ENCODE data around the gene DSG2.

Gene DSG2

DNA sequence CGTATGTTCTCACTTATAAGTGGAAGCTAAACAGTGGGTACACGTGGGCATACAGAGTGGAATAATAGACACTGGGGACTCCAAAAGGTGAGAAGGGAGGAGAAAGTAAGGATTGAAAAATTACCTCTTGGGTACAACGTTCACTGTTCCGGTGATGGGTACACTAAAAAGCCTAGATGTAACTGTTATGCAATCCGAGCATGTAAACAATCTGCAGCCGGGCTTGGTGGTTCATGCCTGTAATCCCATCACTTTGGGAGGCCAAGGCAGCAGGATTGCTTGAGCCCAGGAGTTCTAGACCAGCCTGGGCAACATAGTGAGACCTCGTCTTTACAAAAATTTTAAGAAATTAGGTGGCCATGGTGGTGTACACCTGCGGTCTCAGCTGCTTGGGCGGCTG is 60.6 kb downstream of the DSG2 start:
- DNase-seq: no peak

DNA sequence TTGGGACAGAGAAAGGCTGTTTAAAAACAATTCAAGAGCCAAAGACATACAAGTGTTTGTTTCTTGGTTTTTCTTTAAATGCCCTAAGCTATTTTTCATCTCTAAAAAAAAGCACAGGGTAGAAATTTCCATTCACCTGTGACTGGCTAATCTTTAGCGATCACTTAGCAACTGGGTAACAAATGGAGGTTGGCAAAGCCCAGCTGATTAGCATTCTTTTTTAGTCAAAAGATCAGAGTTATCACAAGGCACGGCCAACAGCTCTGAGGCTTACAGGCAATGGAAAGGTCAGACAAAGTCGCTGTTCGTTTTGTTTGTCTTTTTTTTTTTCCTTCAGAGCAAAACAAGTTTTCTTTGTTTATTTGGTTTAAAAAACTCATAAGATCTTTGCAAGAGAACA is 64.7 kb downstream of the DSG2 start:
- no peak for DNase-seq

DNA sequence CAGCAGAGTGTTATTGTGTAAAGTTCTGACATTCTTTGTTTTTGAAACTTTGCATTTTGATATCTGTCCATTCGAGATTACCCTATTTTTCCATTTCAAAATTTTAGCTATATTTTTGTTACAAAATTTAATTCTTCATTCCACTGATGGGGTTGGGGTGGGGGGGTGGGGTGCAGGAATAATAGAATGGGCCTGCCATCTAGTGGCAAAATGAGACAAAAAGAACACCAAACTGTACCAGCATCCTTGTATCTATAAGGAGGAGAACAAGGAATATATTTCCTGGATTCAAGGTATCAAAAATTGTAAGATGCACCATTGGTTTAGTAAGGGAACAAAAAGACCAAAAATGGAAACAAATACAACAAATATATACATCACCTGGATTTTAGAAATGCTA is 65.8 kb downstream of the DSG2 start:
- DNase-seq: no peak

DNA sequence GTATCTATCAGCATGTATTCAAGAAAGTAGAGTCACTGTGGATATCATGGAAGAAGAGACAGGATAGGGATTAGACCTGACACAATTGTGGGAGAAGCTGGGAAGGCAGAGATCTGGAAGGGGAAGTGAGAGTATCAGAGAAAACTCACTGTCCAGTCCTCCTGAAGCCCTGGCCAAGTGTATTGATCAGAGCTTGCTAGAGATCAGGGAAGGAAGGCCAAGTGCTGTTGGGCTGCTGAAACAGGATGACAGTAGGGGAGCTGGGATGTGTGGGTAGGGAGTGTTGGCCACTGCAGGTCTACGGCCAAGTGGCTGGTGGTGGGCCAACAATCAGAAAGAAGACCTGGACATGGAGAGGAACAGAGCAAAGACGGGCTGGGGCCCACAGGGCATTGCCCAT is 67.4 kb downstream of the DSG2 start:
- DNase-seq: no peak

DNA sequence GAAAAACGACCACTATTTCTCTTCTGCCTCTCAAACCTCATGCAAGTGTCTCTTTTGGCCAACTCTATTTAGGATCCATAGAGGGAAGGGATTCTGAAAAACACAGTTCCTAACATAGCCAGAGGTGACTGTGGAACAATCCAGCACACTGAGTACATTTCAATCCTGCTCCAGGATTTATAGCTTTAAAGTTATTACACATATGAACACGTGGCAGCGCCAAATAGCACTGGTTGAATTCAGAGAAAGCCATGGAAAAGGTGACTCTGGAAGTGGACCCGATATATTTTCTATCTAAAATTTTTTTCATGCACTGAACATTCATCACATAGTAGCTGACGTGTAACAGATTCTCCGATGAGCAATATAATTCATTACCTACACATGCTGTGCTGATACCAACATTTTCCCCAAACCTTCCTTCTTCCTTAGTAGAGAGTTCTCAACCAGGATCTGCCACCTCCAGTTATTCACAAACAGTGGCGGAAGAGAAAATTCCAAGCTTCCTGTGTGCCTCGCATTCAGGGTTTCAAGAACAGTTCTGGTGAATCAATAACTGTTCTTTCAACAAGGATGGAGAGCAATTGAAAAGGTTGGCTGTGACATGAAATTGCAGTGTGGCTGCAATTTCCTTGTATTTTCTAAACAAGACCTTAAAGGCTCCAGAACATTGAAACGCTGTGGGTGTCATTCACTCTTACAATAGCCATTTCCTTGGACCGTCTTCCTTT is 68.0 kb downstream of the DSG2 start:
- DNase-seq: no peak

DNA sequence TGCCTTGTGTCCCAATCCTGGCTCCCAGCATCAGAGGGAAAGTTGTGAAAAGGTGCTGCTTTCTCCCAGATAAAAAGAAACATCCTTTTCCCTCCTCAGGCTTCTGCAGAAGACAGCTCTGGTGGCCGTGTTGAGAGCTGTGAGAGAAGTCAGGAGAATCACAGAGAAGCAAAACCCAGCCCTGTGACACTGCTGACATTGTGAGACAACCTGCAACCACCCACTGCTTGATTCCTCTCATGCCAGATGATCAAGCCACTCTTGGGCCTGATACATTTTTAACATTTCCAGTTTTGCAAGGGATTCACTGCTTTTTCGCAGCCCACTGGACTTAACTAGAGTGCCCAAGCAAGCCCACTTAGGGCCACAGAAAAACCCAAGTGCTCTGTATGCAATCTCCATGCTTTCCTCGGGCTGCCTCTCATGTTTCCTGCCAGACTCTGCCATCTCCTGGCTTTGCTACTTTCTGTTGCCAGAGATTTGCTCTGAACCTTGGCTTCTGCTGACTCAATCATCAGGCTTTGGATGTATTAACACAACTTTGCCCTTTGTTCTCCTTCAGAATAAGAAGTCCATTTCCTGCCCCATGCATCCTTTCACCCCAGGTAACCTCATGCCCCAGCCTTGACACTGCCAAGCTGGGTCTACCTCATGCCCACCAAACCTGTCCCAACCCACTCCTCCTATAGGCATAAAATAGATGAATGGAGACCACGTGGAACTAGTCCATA is 68.8 kb downstream of the DSG2 start:
- DNase-seq: no peak

DNA sequence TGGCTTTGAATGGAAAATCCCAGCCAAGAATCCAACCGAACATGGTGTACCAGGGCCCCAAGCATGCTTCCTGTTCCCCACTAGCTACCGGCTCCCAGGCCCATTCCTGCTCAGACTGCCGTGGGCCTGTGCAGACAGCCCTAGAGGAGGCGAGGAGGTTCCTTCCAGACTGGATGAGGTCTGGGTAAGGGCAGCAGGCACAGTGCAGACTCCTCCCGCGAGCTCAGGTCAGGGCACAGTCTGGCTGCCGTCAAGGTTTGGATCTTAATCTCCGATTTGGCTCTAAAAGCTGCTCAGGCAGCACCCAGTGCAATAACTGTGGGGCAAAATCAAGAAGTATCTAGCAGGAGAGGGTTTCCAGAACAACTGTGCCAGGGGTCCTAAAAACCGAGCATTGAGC is 74.4 kb downstream of the DSG2 start:
- no peak for DNase-seq

DNA sequence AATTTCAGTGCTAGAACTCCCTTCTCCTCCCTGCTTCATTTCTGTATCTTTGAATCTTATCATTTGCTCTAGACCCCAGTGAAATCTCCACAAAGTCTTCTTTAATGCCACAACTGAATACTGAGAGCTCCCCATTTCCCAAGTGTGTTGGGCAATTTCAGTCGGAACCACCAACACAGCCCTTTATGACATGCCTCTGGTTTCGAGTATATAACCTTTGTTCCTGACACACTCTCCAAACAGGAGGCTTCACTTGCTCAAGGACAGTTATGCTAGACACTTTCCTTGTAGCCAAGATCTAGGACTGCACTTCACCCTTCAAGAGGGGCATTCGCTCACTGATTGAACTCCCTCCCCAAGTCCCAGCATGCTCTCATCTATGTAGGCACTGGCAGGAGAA is 75.1 kb downstream of the DSG2 start:
- no peak for DNase-seq

DNA sequence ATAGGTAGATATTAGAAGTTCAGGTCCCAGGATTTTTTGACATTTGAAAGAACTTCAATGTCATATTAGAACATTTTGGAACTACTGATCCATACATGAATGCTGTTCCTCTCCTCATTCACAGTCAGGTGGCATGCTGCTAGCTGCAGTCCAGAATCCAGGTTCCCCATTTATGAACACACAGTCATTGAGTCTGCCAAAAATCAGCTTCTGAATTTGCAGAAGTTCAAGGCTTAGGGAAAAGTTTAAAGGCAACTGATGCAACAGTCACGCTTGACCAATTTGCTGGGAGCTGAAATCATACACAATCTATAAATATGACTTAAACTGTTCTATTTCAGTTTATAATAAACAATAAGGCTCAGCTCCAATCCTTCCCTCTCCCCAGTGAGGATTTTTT is 76.4 kb downstream of the DSG2 start:
- DNase-seq: no peak

DNA sequence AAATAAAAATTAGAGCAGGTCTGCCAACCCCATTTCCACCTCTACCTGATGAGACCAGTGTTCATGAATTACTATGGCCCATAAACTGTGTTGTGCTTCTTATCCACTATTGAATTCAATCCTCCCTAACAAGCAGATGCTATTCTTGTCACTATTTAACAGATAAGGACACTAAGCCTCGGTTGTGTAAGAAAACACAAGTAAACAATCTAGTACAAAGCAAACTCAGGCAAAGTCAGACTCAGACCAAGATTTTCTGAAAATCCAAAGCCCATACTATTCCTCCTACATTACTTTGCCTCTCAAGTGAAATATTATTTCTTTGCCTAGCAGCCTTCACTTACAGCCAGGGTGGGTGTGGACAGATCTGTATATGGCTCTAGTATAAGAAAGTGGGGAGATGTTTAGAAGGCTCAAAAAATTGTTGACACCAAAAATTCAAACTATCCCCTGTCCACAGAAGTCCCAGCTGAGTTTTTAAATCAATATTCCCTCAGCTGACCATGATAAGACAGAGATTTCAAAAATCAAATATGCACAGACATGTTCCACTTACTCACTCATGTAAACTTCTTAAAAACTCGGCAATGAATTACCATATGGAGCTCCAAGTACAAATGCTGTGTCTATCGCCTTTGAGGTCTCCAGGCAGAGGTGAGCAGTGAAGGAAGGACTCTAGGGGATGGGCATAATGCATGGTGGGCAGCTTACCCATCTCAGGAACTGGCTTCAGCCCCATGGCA is 77.7 kb downstream of the DSG2 start:
- no peak for DNase-seq

DNA sequence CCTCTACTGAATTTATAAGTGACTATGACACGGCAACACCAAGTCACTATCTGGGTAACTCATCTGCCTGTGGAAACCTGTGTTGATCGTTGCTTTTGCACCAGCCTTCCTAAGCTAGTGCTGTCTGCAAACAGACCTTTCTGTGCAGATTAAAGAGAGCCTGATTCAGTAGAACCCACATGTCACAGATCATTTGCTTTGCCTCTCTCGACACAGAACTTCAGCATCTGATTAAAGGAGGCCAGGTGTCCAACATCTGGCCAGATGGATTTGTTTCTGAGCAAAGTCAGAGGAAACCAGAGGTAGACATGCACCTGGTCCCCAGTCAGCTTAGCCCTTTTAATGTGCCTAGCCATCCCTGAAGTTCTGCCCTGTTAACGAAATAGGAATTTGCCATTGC is 78.7 kb downstream of the DSG2 start:
- no peak for DNase-seq

DNA sequence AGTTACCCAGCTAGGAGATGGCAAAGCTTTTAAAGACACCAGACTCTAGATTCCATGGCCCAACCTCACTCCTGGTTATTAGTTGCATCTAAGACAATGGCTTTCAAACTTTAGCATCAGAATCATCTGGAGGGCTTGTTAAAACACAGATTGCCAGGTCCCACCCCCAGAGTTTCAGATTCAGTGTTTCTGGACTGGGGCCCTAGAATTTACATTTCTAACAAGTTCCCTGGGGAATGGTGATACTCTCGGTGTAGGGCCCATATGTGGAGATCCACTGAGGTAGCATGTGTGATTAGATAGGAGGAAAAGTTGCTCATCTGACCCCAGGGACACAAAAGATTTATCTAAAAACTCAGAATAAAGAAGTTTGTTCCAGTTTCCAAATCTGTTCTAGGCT is 79.2 kb downstream of the DSG2 start:
- no peak for DNase-seq

DNA sequence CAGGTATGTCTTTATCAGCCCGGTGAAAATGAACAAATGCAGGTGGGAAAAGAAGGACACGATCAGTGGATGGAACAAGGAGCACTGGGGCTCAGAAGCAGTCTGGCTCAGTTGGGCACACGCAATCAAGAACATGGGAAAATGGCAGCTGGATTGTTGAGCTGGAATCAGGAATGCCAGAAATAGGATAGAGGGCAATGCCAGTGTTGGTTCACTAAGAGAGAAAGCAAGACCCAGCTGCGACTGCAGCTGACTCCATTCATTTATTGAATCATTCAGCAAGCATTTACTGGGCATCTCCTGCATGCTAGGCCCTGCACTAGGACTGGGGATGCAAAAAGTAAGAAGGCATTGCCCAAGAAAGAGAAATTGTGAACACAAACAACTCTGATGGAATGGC is 80.1 kb downstream of the DSG2 start:
- no peak for DNase-seq

DNA sequence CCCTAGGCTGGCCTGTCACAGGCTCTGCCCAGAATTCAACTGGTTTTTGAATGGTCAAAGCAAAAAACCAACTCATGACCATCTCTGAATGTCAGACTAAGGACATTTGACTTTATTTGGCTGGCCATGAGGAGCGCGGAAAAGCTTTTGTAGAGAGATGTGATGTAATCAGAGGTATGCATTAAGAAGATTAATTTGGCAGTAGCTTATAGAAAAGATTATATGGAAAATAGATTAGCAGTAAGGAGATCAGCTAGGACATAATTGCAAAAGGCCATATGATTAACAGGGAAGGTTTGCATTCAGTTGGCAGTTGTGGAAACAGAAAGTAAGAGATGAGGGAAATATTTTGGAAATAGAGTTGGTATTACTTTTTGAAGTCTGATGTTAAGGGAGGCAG is 81.4 kb downstream of the DSG2 start:
- no peak for DNase-seq

DNA sequence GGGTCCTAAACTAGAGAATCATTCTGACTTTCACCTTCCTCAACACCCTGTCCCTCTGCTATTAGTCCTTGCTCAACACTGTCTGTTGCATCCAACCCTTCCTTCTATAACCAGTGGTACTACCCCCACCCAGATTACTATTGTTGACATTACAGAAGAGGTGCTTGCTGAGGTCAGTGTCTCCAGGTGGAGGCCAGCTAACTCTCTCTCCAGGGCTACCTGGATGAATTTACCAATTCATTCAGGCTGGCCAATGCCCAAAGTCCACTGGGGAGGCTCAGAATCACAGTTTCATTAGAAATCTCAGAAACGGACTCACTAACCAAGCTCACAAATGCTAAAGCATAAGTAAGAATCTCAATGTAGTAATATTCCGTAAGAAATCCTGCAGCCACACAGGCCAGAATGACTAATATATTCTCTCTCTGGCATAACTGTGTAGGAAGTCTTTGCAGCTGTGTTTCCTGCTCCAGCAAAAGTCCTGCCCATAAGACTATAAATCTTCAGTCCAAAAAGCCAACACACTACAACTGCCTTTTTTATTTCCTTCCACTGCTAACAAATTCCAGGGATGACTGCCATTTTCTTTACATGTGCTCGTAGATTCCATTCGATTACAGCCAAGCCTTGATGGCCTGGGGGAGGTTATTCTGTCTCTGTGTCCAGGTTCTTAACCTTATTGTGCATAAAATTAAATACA is 83.7 kb downstream of the DSG2 start:
- DNase-seq: no peak

DNA sequence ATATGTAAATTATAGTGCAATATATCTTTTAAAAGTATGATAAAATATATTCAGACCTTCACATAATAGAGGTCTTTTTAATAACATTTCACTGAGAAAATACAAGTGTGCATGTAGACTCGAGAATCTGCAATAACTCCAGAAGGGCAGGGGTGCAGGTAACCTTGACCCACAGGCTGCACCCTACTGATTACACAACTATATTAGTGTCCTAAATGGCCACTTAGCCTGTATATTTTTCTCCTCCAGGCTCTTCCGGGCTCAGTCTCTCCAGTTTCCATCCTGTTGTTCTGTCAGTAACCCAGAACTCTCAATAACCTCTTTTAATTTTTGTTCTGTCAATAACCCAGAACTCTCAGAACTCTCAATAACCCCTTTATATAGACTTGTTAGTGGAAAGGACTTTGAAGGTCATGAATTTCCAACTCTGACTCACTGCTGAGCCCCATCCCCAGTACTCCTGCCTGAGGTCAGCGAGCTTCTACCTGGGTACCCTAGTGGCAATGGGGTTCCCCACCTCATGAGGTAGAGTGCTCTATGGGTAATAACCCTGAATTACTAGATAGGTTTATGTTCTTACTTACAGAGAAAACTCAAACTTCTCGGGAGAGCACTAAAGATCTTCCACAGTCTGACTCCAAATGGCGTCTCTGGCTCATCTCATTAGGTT is 85.3 kb downstream of the DSG2 start:
- no peak for DNase-seq

DNA sequence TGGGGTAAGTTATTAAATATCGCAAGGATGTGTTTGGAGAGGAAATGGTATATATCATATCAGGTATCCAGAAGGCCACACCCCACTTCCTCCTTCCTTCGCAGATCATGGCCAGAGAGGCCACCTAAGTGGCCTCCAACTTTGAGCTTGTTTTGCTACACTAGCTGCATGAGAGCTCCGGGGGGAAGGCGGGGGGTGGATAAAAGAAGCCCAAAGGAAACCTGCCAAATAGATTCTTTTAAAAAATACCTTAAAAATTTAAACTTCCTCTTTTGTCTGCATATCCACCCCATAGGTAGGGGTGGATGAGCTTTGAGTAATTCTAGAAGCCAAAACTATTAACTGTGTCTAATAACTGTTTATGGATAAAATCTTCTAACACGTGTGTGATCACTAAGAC is 88.0 kb downstream of the DSG2 start:
- DNase-seq: no peak

DNA sequence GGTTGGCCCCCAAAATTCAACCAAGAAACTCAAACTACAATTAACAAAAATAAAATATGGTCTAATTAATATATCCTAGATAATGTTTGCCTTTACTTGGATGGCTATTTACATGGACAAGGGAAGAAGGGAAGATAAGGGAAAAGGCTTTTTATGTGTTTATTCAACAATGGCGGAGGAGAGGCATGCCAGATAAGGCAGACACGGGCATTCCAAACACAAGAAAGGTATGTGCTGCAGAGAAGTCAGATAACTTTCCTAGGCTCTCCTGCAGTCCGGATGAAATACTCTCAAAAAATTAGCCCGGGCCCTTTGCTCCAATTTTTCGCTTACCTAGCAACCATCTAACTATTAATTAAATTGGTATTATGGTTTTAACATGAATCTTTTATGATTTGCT is 88.6 kb downstream of the DSG2 start:
- DNase-seq: no peak

DNA sequence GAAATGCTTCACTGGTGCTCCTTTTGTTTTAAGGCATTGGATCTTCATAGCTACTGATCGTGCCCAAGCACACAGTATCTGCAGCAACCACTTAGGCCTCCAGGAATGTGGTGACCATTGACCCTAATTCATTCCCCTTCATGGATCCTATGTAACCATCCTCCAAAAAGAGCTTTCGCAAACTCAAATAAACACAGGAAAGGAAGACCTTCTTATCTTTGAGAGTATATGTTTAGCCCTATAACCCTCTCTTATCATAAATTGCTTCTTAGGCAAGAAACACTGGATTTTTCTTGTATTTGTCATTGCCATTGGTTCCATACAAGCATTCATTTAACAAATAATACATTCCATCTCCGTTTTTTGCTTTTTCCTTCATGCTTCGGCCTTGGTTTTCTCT is 89.6 kb downstream of the DSG2 start:
- DNase-seq: no peak

DNA sequence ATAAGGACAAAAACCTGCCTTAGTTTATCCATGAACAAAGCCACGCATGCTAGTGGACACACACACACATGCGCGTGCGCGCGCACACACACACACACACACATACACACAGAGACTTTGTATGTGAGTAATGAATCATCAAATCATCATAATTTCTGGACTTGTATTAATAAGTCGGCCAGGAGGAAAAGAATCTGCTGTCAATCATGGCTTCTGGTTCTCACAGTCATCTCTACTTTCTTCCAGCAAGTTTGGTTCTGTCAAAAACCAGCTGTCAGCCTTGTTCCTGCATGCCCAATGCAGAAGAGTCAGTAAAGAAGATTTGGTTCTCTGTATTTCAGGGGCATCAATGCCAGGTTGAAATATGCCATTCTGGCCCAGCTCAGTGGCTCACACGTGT is 92.6 kb downstream of the DSG2 start:
- DNase-seq: no peak

DNA sequence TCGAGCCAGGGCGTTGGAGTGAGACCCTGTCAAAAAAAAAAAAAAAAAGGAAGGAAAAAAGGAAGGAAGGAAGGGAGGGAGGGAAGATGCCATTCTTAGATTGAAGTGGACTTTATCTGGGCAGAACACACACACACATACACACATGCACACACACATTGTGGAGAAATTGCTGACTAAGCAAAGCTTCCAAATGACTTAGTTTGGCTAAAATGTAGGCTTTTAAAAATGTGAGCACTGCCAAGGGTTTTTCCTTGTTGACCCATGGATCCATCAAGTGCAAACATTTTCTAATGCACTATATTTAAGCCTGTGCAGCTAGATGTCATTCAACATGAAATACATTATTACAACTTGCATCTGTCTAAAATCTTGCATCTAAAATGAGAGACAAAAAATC is 93.1 kb downstream of the DSG2 start:
- DNase-seq: no peak

DNA sequence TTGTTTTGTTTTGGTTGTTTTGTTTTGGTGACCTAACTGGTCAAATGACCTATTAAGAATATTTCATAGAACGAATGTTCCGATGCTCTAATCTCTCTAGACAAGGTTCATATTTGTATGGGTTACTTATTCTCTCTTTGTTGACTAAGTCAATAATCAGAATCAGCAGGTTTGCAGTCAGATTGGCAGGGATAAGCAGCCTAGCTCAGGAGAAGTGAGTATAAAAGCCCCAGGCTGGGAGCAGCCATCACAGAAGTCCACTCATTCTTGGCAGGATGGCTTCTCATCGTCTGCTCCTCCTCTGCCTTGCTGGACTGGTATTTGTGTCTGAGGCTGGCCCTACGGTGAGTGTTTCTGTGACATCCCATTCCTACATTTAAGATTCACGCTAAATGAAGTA is 93.7 kb downstream of the DSG2 start, which contains the start of gene TTR:
Gene TTR, plus strand, starts transcription at position 250 of the 400 bp plus-strand sequence. Its CDS starts 26 bp downstream, at position 276.
- DNase-seq: no peak
